Keratinocyte (primary cell): ENCODE data around the gene IMPDH2.

ENCODE experiments used
- CTCF ChIP-seq, 3 experiments: IDR thresholded peaks in 1 of 3; conservative IDR thresholded peaks in 1 of 3; optimal IDR thresholded peaks in 1 of 3; 2 replicates in 2 of 3; 3 replicates in 1 of 3; pipeline versions ENCODE3 to v1.5.1; 2011; ENCODE audit warnings: low read length in 3 of 3, mild to moderate bottlenecking in 3 of 3, moderate library complexity in 2 of 3, control low read depth in 1 of 3, inconsistent platforms in 1 of 3; ENCODE audit not compliant: insufficient read depth in 2 of 3; ENCODE audit errors: extremely low read depth in 1 of 3
- EZH2 ChIP-seq: IDR thresholded peaks from one replicate; pipeline ENCODE4 v1.6.1; 2012; ENCODE audit warnings: inconsistent platforms, mild to moderate bottlenecking, low read length, moderate library complexity

- no peak for TF ChIP-seq CTCF (optimal IDR thresholded peaks at IDR 0.05 in 1 of 3, IDR thresholded peaks at IDR 0.05 in 1 of 3, conservative IDR thresholded peaks at IDR 0.05 in 1 of 3; ENCODE audit: extremely low read depth in 1 of 3, insufficient read depth in 2 of 3, low read length in 3 of 3)
- TF ChIP-seq EZH2 = no peak
Observed at GRCh38 chr3:49053543-49053942, 24.3 kb upstream of the IMPDH2 start.
